Activated CD4-positive, alpha-beta T cell treated with anti-CD3 and anti-CD28 coated beads for 36 hours (primary cell): ENCODE data around the gene NVL. TPM values are rescaled to one million over a fixed set of nuclear protein-coding genes. Genes with fewer than 3 reads are reported as not detected.
A peak's percentile ranks its signal among the peaks of the same experiment; 100 is the strongest.

ENCODE experiments used
- ATAC-seq: fragments of 200-7000 bp; cut with Tn5 transposase; one replicate; pipeline ENCODE4 v1.10.0; 2021; ENCODE audit warnings: mild to moderate bottlenecking, moderate library complexity
- CTCF ChIA-PET: fragments of 350-600 bp; sonication (Branson Sonifier 250); formaldehyde crosslinking; loops from one replicate; lab custom pipeline; 2021; ENCODE audit warnings: antibody characterized with exemption; lab: Charles Lee
- POLR2A ChIA-PET: fragments of 350-600 bp; sonication (Branson Sonifier 250); formaldehyde crosslinking; loops from one replicate; lab custom pipeline; 2021; ENCODE audit warnings: antibody characterized with exemption, inconsistent platforms; lab: Charles Lee
- DNase-seq: peaks from one replicate; pipeline ENCODE4 v3.0.0-alpha.2; 2020
- H3K27ac Mint-ChIP-seq: one replicate; pipeline ENCODE4 v1.8.0; 2021; ENCODE audit warnings: mixed read lengths
- H3K27me3 Mint-ChIP-seq: one replicate; pipeline ENCODE4 v1.8.0; 2021; ENCODE audit warnings: mixed read lengths
- H3K36me3 Mint-ChIP-seq: one replicate; pipeline ENCODE4 v1.8.0; 2021; ENCODE audit warnings: low read depth, mixed read lengths
- H3K4me1 Mint-ChIP-seq: one replicate; pipeline ENCODE4 v1.8.0; 2021; ENCODE audit warnings: mixed read lengths
- H3K4me3 Mint-ChIP-seq: one replicate; pipeline ENCODE4 v1.8.0; 2021; ENCODE audit warnings: mild to moderate bottlenecking, moderate library complexity, mixed read lengths
- H3K9me3 Mint-ChIP-seq: one replicate; pipeline ENCODE4 v1.8.0; 2021; ENCODE audit warnings: low read depth, mixed read lengths
- intact Hi-C, 2 experiments: fragments of 100-400 bp; cut with DNase I in 1 of 2; cut with micrococcal nuclease in 1 of 2; formaldehyde crosslinking; loops; one replicate each; pipeline versions ENCODE4 v1.14.2 to v1.15.1; 2022 to 2024; cut with DNase I, micrococcal nuclease
- total RNA-seq, 2 experiments: library from RNA; stranded (reverse); gene quantifications; one replicate each; pipeline ENCODE4 v1.2.3, GENCODE V29; 2021

Gene NVL
- total RNA-seq, 2 experiments from 2014 or later = 34.2 to 44.1 TPM

DNA sequence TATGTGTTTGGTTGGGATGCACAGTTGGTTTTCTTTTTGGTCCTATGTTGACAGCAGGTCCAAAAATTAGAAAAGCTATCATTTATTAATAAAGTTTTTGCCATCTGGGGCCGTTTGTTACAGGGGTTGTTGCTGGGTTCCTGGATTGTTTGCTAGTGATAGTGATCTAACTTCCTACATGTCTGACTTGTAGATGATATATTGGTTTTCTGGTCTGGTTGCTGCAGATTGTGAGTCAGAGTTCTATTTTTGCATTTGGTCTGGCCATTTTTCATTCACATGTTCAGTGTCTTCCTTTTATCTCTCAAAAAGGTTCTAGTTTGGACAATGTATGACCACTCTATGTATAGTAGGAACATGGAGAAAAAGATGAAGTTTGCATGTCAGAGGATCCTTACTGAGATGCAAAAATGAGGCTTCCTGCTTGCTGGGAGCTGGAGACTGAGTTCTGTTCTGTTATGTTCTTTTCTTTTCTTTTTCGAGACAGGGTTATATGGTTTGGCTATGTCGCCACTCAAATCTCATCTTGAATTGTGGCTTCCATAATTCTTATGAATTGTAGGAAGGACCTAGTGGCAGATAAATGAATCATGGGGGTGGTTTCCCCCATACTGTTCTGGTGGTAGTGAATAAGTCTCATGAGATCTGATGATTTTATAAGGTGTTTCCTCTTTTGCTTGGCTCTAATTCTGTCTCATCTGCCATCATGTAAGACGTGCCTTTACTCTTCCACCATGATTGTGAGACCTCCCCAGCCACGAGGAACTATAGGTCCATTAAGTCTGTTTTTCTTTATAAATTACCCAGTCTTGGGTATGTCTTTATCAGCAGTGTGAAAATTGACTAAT lies 4.2 kb upstream of the NVL start:
- Mint-ChIP-seq H3K4me3 (peak overlapping the region; percentile 7), H3K4me1 (peaks cover 22% of the 10 kb centered on the region), H3K27me3 (no peaks in the 10 kb centered on the region), H3K27ac (peak overlapping the region; percentile 56), H3K9me3 (no peaks in the 10 kb centered on the region), H3K36me3 (no peaks in the 10 kb centered on the region)
- DNase-seq (no peak), ATAC-seq (peak; percentile 24)
- CTCF ChIA-PET = interaction anchor here (0.5 to 4.8 kb wide), 21 partner anchors 9 to 1719 kb away, joined by 3 to 52 read pairs (median 4); no protein-coding TSS in a partner anchor
- POLR2A ChIA-PET = no interaction called here
- intact Hi-C loops = loop anchor here (1.0 to 10.0 kb wide), 6 partner anchors 123 to 639 kb away; partner anchors contain the start of gene DEGS1 (in 1 of the 2)

DNA sequence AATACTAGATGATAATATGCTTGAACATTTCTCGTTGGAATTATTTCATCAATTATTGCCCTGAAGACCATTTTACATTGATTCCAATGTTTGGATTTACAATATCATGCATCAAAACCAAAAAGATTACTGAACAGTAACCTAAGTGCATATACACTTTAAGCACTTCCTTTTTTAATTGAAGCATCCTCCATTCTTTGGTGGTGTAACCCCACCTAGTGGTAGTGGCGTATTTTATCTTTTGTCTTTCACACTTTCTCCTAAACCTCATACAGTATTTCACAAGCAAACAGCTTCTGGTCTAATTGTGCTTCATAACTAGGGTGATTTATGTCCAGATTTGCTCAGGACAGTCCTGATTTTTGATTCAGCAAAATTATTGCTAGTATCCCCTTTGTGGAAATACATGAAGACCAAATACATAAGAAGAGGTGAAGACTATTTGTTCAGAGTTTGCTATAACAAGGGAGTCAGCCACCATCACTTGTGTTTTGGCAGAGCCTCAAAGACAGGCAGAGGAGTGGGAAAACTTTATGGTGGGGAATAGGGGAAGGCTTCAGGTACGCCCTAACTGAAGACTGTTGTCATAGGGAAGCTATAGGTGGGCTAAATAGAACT lies 3.4 kb upstream of the NVL start:
- ATAC-seq (peak; percentile 52), DNase-seq (peak; percentile 26)
- POLR2A ChIA-PET = no interaction called here
- H3K36me3 Mint-ChIP-seq = no peaks in the 10 kb centered on the region
- H3K4me3 Mint-ChIP-seq = no peak overlapping the region
- H3K4me1 Mint-ChIP-seq = peaks cover 26% of the 10 kb centered on the region
- peak overlapping the region; percentile 56 for H3K27ac Mint-ChIP-seq
- intact Hi-C loops = loop anchor here (1.0 to 10.0 kb wide), 6 partner anchors 123 to 639 kb away; partner anchors contain the start of gene DEGS1 (in 1 of the 2)
- no peaks in the 10 kb centered on the region for H3K27me3 Mint-ChIP-seq
- CTCF ChIA-PET = interaction anchor here (0.5 to 4.8 kb wide), 23 partner anchors 10 to 1719 kb away, joined by 3 to 52 read pairs (median 4); no protein-coding TSS in a partner anchor
- H3K9me3 Mint-ChIP-seq = no peaks in the 10 kb centered on the region

DNA sequence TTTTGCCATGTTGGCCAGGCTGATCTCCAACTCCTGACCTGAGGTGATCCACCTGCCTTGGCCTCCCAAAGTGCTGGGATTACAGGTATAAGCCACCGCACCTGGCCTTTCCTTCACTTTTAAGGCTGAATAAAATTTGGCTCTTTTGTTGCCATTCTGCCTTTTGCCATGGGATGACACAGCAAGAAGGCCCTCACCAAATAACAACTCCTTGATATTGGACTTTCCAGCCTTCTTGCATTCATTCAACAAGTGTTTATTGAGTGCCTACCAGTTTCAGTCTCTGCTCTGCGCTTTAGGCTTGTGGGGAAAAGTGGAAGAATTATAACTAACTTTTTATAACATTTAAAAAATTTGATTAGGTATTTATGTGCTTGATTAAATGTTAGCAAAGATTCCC lies 1.9 kb upstream of the NVL start:
- Mint-ChIP-seq H3K27me3 (no peaks in the 10 kb centered on the region), H3K4me1 (peaks cover 36% of the 10 kb centered on the region), H3K9me3 (no peaks in the 10 kb centered on the region), H3K4me3 (no peak overlapping the region), H3K36me3 (no peaks in the 10 kb centered on the region), H3K27ac (no peak overlapping the region)
- ChIA-PET POLR2A (no interaction called here), CTCF (interaction anchor here (4.8 kb wide), 1 partner anchor 215 kb away, joined by 52 read pairs; no protein-coding TSS in a partner anchor)
- intact Hi-C loops = loop anchor here (2.0 to 10.0 kb wide), 6 partner anchors 49 to 637 kb away; partner anchors contain the start of genes DEGS1 (in 1 of the 2) and TP53BP2 (in 1 of the 2)
- DNase-seq (no peak), ATAC-seq (no peak)

DNA sequence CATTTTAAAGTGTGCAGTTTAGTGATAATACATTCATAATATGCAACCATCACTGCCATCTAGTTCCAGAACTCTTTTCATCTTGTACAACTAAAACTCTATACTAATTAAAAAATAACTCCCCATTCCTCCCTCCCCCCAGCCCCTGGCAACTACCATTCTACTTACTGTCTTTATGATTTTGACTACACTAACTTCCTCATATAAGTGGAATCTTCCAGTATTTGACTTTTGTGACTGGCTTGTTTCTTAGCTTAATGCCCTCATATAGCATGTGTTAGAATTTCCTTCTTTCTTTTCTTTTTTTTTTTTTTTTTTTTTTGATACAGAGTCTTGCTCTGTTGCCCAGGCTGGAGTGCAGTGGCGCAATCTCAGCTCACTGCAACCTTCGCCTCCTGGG lies 1.4 kb upstream of the NVL start:
- Mint-ChIP-seq H3K36me3 (no peaks in the 10 kb centered on the region), H3K4me1 (peaks cover 36% of the 10 kb centered on the region), H3K4me3 (peak overlapping the region; percentile 23), H3K9me3 (no peaks in the 10 kb centered on the region), H3K27ac (no peak overlapping the region), H3K27me3 (no peaks in the 10 kb centered on the region)
- no peak for ATAC-seq
- DNase-seq = no peak
- ChIA-PET POLR2A (no interaction called here), CTCF (interaction anchor here (4.8 kb wide), 1 partner anchor 215 kb away, joined by 52 read pairs; no protein-coding TSS in a partner anchor)
- intact Hi-C loops = loop anchor here (2.0 to 10.0 kb wide), 6 partner anchors 49 to 637 kb away; partner anchors contain the start of genes DEGS1 (in 1 of the 2) and TP53BP2 (in 1 of the 2)

DNA sequence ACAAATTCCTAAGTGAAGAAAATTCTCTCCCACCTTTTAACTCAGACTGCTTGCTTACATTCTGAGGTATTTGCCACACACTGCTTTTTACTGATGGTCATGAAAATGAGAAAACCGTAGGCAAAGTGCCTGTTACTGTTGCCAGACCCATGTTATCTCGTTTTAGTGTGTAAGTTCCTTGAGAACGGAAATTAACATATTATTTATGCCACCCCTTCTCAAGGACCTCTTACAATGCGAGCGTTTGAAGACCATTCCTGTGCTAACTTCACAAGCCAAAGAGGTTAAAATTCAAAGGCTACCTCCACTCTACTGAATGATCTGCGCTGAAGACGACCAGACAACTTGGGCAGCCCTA lies 509 bp downstream of the NVL start:
- Mint-ChIP-seq H3K27me3 (no peaks in the 10 kb centered on the region), H3K27ac (peak overlapping the region; percentile 92), H3K9me3 (no peaks in the 10 kb centered on the region), H3K36me3 (peaks cover 2% of the 10 kb centered on the region), H3K4me1 (peaks cover 34% of the 10 kb centered on the region), H3K4me3 (peak overlapping the region; percentile 88)
- DNase-seq = no peak
- POLR2A ChIA-PET = interaction anchor here (0.6 to 1.0 kb wide), 4 partner anchors 9 to 145 kb away, joined by 3 to 6 read pairs (median 4); no protein-coding TSS in a partner anchor
- intact Hi-C loops = no loop called here
- no peak for ATAC-seq
- CTCF ChIA-PET = interaction anchor here (0.6 to 2.1 kb wide), 9 partner anchors 11 to 223 kb away, joined by 3 to 7 read pairs (median 3); partner anchors contain the start of gene FBXO28

DNA sequence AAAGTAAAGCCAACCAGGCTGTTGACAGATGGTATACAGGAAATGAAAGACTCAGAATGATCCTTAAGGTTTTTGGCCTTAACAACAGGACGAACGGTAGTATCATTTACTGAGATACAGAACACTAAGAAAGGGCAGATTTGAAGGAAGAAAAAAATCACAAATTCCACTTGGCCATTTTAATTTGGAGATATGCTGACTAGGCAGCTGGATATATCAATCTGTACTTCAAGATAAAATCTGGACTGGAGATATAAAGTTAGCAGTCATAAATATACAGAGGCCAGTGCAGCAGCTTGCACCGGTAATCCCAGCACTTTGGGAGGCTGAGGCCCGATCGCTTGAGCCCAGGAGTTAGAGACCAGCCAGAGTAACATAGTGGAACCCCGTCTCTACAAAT lies 1.3 kb downstream of the NVL start:
- ChIA-PET CTCF (interaction anchor here (0.7 to 2.1 kb wide), 3 partner anchors 147 to 214 kb away, joined by 3 to 7 read pairs (median 3); partner anchors contain the start of gene FBXO28), POLR2A (no interaction called here)
- intact Hi-C loops = no loop called here
- H3K36me3 Mint-ChIP-seq = peaks cover 2% of the 10 kb centered on the region
- ATAC-seq = no peak
- no peak for DNase-seq
- H3K4me3 Mint-ChIP-seq = peak overlapping the region; percentile 88
- peak overlapping the region; percentile 24 for H3K27ac Mint-ChIP-seq
- peaks cover 27% of the 10 kb centered on the region for H3K4me1 Mint-ChIP-seq
- H3K9me3 Mint-ChIP-seq = no peaks in the 10 kb centered on the region
- H3K27me3 Mint-ChIP-seq = no peaks in the 10 kb centered on the region

DNA sequence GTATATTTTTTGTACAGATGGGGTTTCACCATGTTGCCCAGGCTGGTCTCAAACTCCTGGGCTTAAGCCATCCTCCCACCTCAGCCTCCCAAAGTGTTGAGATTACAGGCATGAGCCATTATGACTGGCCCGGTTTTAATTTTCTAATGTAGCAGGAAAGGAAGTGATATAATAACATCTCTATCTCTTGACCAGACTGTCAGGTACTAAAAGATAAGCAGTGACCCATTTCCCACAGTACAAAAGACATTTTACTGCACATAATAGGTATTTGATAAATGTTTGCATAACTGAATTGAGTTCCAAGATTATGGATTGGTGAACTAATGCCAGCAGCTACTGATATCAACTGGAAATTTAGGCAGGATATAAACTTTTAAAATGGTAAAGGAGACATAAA lies 4.0 kb downstream of the NVL start:
- ChIA-PET CTCF (interaction anchor here (1.0 kb wide), 1 partner anchor 9 kb away, joined by 4 read pairs; no protein-coding TSS in a partner anchor), POLR2A (no interaction called here)
- peaks cover 20% of the 10 kb centered on the region for H3K4me1 Mint-ChIP-seq
- H3K9me3 Mint-ChIP-seq = no peaks in the 10 kb centered on the region
- ATAC-seq (no peak), DNase-seq (no peak)
- H3K4me3 Mint-ChIP-seq = no peak overlapping the region
- intact Hi-C loops = no loop called here
- no peak overlapping the region for H3K27ac Mint-ChIP-seq
- no peaks in the 10 kb centered on the region for H3K27me3 Mint-ChIP-seq
- H3K36me3 Mint-ChIP-seq = peaks cover 4% of the 10 kb centered on the region

DNA sequence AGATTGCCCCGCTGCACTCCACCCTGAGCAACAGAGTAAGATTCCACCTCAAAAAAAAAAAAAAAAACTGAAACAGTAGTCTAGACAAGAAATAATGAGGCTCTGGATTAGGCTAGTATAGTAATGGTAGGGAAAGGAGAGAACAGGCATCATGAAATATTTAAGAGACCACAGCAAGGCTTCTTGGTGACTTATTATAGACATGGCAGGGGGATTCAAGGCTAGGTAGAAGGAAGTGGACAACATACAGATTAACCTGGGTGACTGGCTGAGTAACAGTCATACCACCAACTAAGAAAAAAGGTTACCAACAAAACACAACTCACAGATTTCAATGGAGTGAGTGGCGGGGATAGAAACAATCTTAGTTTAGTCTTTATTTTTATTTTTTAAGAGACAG lies 8.3 kb downstream of the NVL start:
- H3K27me3 Mint-ChIP-seq = no peaks in the 10 kb centered on the region
- no peak for ATAC-seq
- no peaks in the 10 kb centered on the region for H3K9me3 Mint-ChIP-seq
- H3K4me1 Mint-ChIP-seq = peaks cover 10% of the 10 kb centered on the region
- H3K36me3 Mint-ChIP-seq = peaks cover 6% of the 10 kb centered on the region
- ChIA-PET CTCF (interaction anchor here (1.0 kb wide), 1 partner anchor 9 kb away, joined by 3 read pairs; no protein-coding TSS in a partner anchor), POLR2A (no interaction called here)
- H3K4me3 Mint-ChIP-seq = no peak overlapping the region
- DNase-seq = no peak
- no peak overlapping the region for H3K27ac Mint-ChIP-seq
- intact Hi-C loops = no loop called here

DNA sequence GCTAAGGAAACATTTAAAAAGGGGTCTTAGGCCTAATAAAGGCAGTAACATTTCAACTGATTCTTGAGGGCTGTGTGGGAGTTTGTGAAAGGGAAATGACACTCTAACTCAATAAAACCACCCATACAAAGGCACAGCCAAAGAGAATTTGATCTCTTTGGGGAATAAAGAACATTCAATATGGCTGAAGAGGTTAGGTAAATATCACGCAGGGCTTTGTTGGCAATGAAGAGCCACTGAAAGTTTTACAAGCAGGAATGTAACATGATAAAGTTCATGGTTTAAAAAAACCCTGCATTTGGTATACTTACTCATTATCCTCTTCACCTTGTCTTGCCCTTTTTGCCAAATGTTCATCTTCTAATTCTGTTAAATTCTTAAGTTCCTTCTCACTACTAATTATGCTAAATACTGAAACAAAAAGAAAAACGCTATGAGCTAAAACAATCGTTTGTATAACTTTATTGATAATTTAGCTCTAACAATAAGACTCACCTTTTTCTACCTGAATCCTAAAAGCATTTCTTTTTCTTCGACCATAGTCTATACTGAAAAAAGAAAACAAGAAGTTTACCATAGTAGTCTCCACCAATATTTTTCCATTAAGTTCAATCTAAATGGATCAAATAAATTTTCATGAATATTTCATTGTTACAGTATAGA lies 12.5 kb downstream of the NVL start:
- intact Hi-C loops = no loop called here
- CTCF ChIA-PET = interaction anchor here (0.5 to 1.3 kb wide), 3 partner anchors 9 to 201 kb away, joined by 3 to 4 read pairs (median 3); no protein-coding TSS in a partner anchor
- no peak overlapping the region for H3K4me3 Mint-ChIP-seq
- POLR2A ChIA-PET = interaction anchor here (0.6 to 0.7 kb wide), 2 partner anchors 209 to 838 kb away, joined by 3 to 4 read pairs; no protein-coding TSS in a partner anchor
- ATAC-seq (no peak), DNase-seq (no peak)
- no peaks in the 10 kb centered on the region for H3K27me3 Mint-ChIP-seq
- H3K9me3 Mint-ChIP-seq = no peaks in the 10 kb centered on the region
- no peak overlapping the region for H3K27ac Mint-ChIP-seq
- H3K36me3 Mint-ChIP-seq = peaks cover 22% of the 10 kb centered on the region
- H3K4me1 Mint-ChIP-seq = peaks cover 6% of the 10 kb centered on the region

DNA sequence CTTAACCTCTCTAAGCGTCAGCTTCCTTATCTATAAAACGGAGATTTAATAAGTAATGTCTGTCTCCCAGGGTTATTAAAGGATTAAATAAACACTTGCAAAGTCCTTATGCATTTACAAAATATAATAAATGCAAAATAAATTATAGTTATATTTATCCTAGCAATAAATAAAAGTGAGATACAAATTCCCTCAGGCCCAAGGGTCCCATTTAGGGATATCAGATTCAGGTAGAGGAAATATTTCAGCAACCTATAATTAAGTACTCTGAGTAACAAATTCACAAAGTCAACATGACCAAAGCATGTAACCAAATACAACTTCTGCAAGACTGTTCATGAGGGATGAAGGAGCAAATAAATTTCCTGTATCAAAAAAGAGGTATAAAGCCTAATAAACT lies 17.9 kb downstream of the NVL start:
- Mint-ChIP-seq H3K36me3 (peaks cover 33% of the 10 kb centered on the region), H3K9me3 (no peaks in the 10 kb centered on the region), H3K4me1 (no peaks in the 10 kb centered on the region), H3K4me3 (no peak overlapping the region), H3K27ac (no peak overlapping the region), H3K27me3 (no peaks in the 10 kb centered on the region)
- intact Hi-C loops = no loop called here
- CTCF ChIA-PET = interaction anchor here (0.8 to 1.4 kb wide), 4 partner anchors 9 to 195 kb away, joined by 3 to 6 read pairs (median 3); no protein-coding TSS in a partner anchor
- no peak for ATAC-seq
- no peak for DNase-seq
- POLR2A ChIA-PET = no interaction called here
